Pancreas (tissue), 10 donors: Measurements from ENCODE around the gene ZSCAN21. TPM values are rescaled to one million over a fixed set of nuclear protein-coding genes. Genes with fewer than 3 reads are reported as not detected.

Experiments used
- ATAC-seq, 4 donors: fragments of 200-7000 bp; cut with Tn5 transposase; one replicate each; pipeline versions ENCODE4 v1.8.0 to v1.9.1; 2020; ENCODE audit warnings: mild to moderate bottlenecking in 4 of 4, moderate library complexity in 4 of 4
- DNase-seq, 6 donors: peaks; one replicate each; pipeline ENCODE4 v3.0.0-alpha.2; 2020
- FAIRE-seq: peaks from 2 replicates; lab custom pipeline; 2012; peaks lifted over from hg19 to GRCh38; lab: Jason Lieb, UNC
- H3K27ac ChIP-seq, 4 donors: fragments of 200-600 bp; sonication (generic); 1 replicate in 3 of 4; 2 replicates in 1 of 4; pipeline versions ENCODE4 v1.5.0 to v1.8.0; 2020
- H3K27me3 ChIP-seq, 4 donors: fragments of 200-600 bp; one replicate each; pipeline ENCODE4 v1.8.0; 2021
- H3K36me3 ChIP-seq, 3 donors: fragments of 200-600 bp; sonication (generic) in 1 of 3; one replicate each; pipeline versions ENCODE4 v1.5.0 to v1.8.0; 2020 to 2021
- H3K4me1 ChIP-seq, 3 donors: fragments of 200-600 bp; one replicate each; pipeline ENCODE4 v1.8.0; 2021
- H3K4me3 ChIP-seq, 4 donors: fragments of 200-600 bp; sonication (generic) in 2 of 4; one replicate each; pipeline versions ENCODE4 v1.5.0 to v1.8.0; 2020 to 2021
- H3K9me3 ChIP-seq, 4 donors: fragments of 200-600 bp; one replicate each; pipeline ENCODE4 v1.8.0; 2021
- WGBS, 2 donors: extraction: QIAGEN DNeasy Blood & Tissue Kit; methylation state at CpG; one replicate each; pipeline ENCODE4 v1.1.7; 2013; 5-methylcytosine and 5-hydroxymethylcytosine counted together
- intact Hi-C, 3 donors: fragments of 100-400 bp; cut with DNase I; formaldehyde crosslinking; loops; one replicate each; pipeline versions ENCODE4 v1.11.1 to v1.14.2; 2022
- polyA plus RNA-seq, 2 donors: library from polyadenylated mRNA; stranded (reverse); fragments of 200-250 nt; gene quantifications; one replicate each; pipeline ENCODE4 v1.2.3, GENCODE V29; 2013
- total RNA-seq, 6 donors: library from RNA; stranded (reverse); fragmentation: NEBNext Ultra II Directional in 4 of 6; extraction: Animal tissue kit (Norgen Biotek cat#: 25700) in 4 of 6; gene quantifications; one replicate each; pipeline versions ENCODE4 v1.2.1 to v1.2.4, GENCODE V29; 2021 to 2023
- TF ChIP-seq, protein P1 (sequence below), 4 donors: fragments of 200-600 bp; sonication (generic) in 3 of 4; IDR thresholded peaks; one replicate each; pipeline versions ENCODE4 v1.5.0 to v1.8.0; 2021; ENCODE audit warnings: antibody characterized with exemption in 4 of 4
- donor health status: healthy with polysubstance abuse.
- donor health status: DM: no; HTN: no; CAD: no; lungs with moderate emphysema.
- donor health status: DM: no; HTN: no; CAD: no.
- donor health status: control.
- donor health status: control.
- donor health status: Bipolar disorder and iron deficiency.
- donor health status: DM: yes; HTN: yes; CAD: no.
- donor health status: DM: no; HTN: no; CAD: no.
- donor health status: DM: no; HTN: no; CAD: no.
- donor health status: DM: yes; HTN: yes; CAD: no.

ZSCAN21 gene
- total and polyA plus RNA-seq, 8 donors: 3.8 to 11.8 (median 6.6) TPM

DNA sequence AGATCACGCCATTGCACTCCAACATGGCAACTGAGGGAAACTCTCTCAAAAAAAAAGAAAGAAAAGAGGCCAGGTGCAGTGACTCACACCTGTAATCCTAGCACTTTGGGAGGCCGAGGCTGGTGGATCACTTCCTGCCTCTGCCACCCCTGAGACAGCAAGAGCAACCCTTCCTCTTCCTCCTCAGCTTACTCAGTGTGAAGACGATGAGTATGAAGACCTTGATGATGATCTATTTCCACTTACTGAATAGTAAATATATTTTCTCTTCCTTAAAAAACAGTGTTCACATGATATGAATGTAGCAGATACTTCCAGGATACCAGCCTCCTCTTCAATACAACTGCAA, 36.3 kb upstream of the ZSCAN21 start:
- FAIRE-seq: no peak
- intact Hi-C loops: no loop called here

DNA sequence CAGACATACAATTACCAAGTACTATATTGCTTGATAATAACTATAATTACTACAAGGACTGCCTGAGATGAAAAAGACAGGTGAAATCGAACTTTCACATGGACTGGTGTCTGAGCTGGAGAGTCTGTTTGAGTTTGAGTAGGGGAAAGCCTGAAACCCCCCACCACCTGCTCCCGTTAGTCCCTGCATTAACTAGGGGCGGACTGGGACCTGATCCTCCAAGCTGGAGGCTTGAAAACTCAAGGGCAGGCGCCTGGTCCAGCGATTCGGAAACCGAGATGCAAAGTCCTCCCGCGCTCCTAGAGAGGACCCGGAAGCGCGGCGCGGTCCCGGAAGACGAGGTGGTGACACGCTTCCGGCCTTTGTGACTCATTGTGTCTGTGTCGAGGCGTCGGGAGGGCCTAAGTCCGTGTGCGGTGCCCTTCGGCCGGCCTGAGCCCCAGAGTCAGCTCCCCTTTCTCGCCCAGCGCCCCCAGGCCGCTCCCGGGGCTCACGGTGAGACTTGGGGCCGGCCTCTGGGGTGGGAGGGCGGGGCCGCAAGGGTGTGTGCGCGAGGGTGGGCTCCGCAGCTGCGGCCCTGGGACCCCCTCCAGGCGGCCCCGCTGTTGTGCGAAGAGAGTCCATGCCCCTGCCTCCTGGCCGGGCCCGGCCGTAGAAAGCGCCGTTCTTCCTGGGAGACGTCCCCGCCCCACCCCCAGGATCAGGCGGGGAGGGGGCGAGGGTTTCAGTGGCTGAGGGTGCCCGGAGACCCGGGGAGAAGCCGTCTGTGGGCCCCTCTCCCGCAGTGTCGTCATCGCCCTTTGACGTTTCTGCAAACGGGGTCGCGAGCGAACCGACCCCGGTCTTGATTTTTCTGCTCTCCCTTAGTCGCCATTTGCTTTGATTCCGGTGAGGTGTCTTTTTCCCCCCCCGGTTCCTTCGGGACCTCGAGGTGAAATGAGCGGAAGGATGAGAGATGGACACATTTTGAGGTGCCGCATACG, 34.1 kb upstream of the ZSCAN21 start, which contains the start of gene ZKSCAN1:
ZKSCAN1 (plus strand) TSS at position 365 of the 983 bp plus-strand sequence. CDS start 7,911 bp downstream, outside the sequence.
- intact Hi-C loops: no loop called here
- FAIRE-seq: no peak
- TF ChIP-seq, protein P1, sequence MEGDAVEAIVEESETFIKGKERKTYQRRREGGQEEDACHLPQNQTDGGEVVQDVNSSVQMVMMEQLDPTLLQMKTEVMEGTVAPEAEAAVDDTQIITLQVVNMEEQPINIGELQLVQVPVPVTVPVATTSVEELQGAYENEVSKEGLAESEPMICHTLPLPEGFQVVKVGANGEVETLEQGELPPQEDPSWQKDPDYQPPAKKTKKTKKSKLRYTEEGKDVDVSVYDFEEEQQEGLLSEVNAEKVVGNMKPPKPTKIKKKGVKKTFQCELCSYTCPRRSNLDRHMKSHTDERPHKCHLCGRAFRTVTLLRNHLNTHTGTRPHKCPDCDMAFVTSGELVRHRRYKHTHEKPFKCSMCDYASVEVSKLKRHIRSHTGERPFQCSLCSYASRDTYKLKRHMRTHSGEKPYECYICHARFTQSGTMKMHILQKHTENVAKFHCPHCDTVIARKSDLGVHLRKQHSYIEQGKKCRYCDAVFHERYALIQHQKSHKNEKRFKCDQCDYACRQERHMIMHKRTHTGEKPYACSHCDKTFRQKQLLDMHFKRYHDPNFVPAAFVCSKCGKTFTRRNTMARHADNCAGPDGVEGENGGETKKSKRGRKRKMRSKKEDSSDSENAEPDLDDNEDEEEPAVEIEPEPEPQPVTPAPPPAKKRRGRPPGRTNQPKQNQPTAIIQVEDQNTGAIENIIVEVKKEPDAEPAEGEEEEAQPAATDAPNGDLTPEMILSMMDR (IDR thresholded peaks at IDR 0.05): no peak
- Histone ChIP-seq H3K27me3 (no peaks in the 10 kb centered on the region), H3K9me3 (no peaks in the 10 kb centered on the region), H3K4me3 (peak within 1 kb of the TSS; percentile 59 to 99 (median 99)), H3K27ac (peak within 1 kb of the TSS; percentile 98 to 100 (median 100)), H3K36me3 (no peaks in the 10 kb centered on the region), H3K4me1 (peaks cover 6 to 37% (median 22%) of the 10 kb centered on the region in 3 donors)
- peak; percentile 87 to 95 (median 90) for DNase-seq
- 1% methylated on average over 60 to 70 of the region's 70 CpGs for WGBS, 2 donors
- ATAC-seq: peak; percentile 92 to 95 (median 94)

More for the DNA sequence above, 36.3 kb upstream of the ZSCAN21 start:
- DNase-seq (no peak), ATAC-seq (no peak)
- 70 to 81% methylated on average over 3 of the region's 3 CpGs for WGBS, 2 donors
- H3K4me3 ChIP-seq: no peak overlapping the region
- no peaks in the 10 kb centered on the region for H3K36me3 ChIP-seq
- no peaks in the 10 kb centered on the region for H3K9me3 ChIP-seq
- TF ChIP-seq, protein P1 (IDR thresholded peaks at IDR 0.05): no peak
- peaks cover 3 to 18% (median 17%) of the 10 kb centered on the region in 3 donors for H3K4me1 ChIP-seq
- peak overlapping the region in 2 of 4 donors; percentile 70 to 77 for H3K27ac ChIP-seq
- H3K27me3 ChIP-seq: no peaks in the 10 kb centered on the region

GRCh38 chr7:100016215-100016901, 33.2 kb upstream of the ZSCAN21 start:
- Histone ChIP-seq H3K27ac (peak overlapping the region; percentile 98 to 100 (median 100)), H3K4me3 (peak overlapping the region; percentile 59 to 99 (median 99)), H3K27me3 (no peaks in the 10 kb centered on the region), H3K4me1 (peaks cover 7 to 41% (median 30%) of the 10 kb centered on the region in 3 donors), H3K9me3 (no peaks in the 10 kb centered on the region), H3K36me3 (no peaks in the 10 kb centered on the region)
- 2 to 5% methylated on average over 11 of the region's 11 CpGs for WGBS, 2 donors
- ATAC-seq (peak; percentile 39 to 49 (median 46)), DNase-seq (no peak), FAIRE-seq (no peak)
- TF ChIP-seq, protein P1 (IDR thresholded peaks at IDR 0.05): no peak
- intact Hi-C loops: no loop called here

- Histone ChIP-seq H3K9me3 (no peaks in the 10 kb centered on the region), H3K36me3 (no peaks in the 10 kb centered on the region), H3K27me3 (no peaks in the 10 kb centered on the region), H3K27ac (peak overlapping the region; percentile 98 to 100 (median 100)), H3K4me3 (peak overlapping the region in 3 of 4 donors; percentile 99), H3K4me1 (peaks cover 16 to 50% (median 38%) of the 10 kb centered on the region in 3 donors)
- peak in 3 of 6 donors; percentile 46 to 62 (median 52) for DNase-seq
- WGBS, 2 donors: 13 to 17% methylated on average over 11 of the region's 11 CpGs
- peak; percentile 33 to 46 (median 38) for ATAC-seq
- no peak for FAIRE-seq
- TF ChIP-seq, protein P1 (IDR thresholded peaks at IDR 0.05): no peak
- intact Hi-C loops: no loop called here
These were observed 32.3 kb upstream of the ZSCAN21 start for GRCh38 chr7:100017300-100017699.
